Esophagus squamous epithelium (tissue), 5 donors: ENCODE measurements around the gene CA10. TPM values are rescaled to one million over a fixed set of nuclear protein-coding genes. Genes with fewer than 3 reads are reported as not detected.

ENCODE experiments used
- DNase-seq: peaks from one replicate; lab custom pipeline; 2025; lab: John Stamatoyannopoulos, UW
- H3K27ac ChIP-seq, 4 donors: fragments of 200-600 bp; sonication (generic); one replicate each; pipeline ENCODE4 v1.5.1; 2016 to 2019; ENCODE audit warnings: mild to moderate bottlenecking in 1 of 4
- H3K27me3 ChIP-seq, 4 donors: fragments of 200-600 bp; sonication (generic); 1 replicate in 3 of 4; 2 replicates in 1 of 4; pipeline versions ENCODE4 v1.5.1 to v1.6.0; 2017 to 2021; ENCODE audit warnings: antibody characterized with exemption in 1 of 4
- H3K36me3 ChIP-seq, 3 donors: fragments of 200-600 bp; sonication (generic); one replicate each; pipeline ENCODE4 v1.5.1; 2016 to 2019
- H3K4me1 ChIP-seq, 3 donors: fragments of 200-600 bp; sonication (generic); one replicate each; pipeline ENCODE4 v1.5.1; 2017 to 2019
- H3K4me3 ChIP-seq, 4 donors: fragments of 200-600 bp; sonication (generic); 1 replicate in 3 of 4; 2 replicates in 1 of 4; pipeline ENCODE4 v1.5.1; 2016 to 2019; ENCODE audit warnings: mild to moderate bottlenecking in 2 of 4, moderate library complexity in 1 of 4
- H3K9me3 ChIP-seq, 3 donors: fragments of 200-600 bp; sonication (generic); one replicate each; pipeline ENCODE4 v1.5.1; 2016 to 2019
- CTCF ChIP-seq, 6 experiments: fragments of 450-650 bp in 4 of 6; fragments of 200-600 bp in 2 of 6; sonication (generic) in 2 of 6; IDR thresholded peaks; one replicate each; pipeline ENCODE4 v1.5.1; 2016 to 2019; ENCODE audit warnings: antibody characterized with exemption in 6 of 6, mild to moderate bottlenecking in 4 of 6, moderate library complexity in 4 of 6
- POLR2A ChIP-seq, 4 donors: fragments of 450-650 bp; IDR thresholded peaks; one replicate each; pipeline ENCODE4 v1.6.1; 2017; ENCODE audit warnings: antibody characterized with exemption in 4 of 4, mild to moderate bottlenecking in 4 of 4, moderate library complexity in 3 of 4
- WGBS, 2 donors: methylation state at CpG; one replicate each; pipeline ENCODE4 v1.1.5; 2018; 5-methylcytosine and 5-hydroxymethylcytosine counted together
- intact Hi-C: fragments of 100-400 bp; cut with DNase I; formaldehyde crosslinking; loops from one replicate; pipeline ENCODE4 v1.15.0; 2022
- total RNA-seq, 4 donors: library from RNA; depleted of rRNA; stranded (reverse); fragments of >200 nt; gene quantifications; one replicate each; pipeline ENCODE4 v1.1.0, GENCODE V29; 2016
- donor health status: DM: yes; HTN: yes; CAD: no.

Gene CA10
- total RNA-seq, 4 donors from 2014 or later: 0.38 TPM; not detected in 3

- no peak for TF ChIP-seq CTCF (IDR thresholded peaks at IDR 0.05)
- TF ChIP-seq POLR2A (IDR thresholded peaks at IDR 0.05): no peak
- no peak for DNase-seq
These were observed 417.1 kb downstream of the CA10 start for GRCh38 chr17:51741458-51741857.

GRCh38 chr17:51740531-51740930, 418.0 kb downstream of the CA10 start:
- Histone ChIP-seq H3K4me1 (no peaks in the 10 kb centered on the region), H3K27ac (no peak overlapping the region), H3K9me3 (no peaks in the 10 kb centered on the region), H3K27me3 (no peaks in the 10 kb centered on the region), H3K4me3 (no peak overlapping the region), H3K36me3 (no peaks in the 10 kb centered on the region)
- DNase-seq: no peak
- WGBS, 2 donors: 56 to 66% methylated on average over 5 of the region's 5 CpGs
- intact Hi-C loops: no loop called here
- no peak for TF ChIP-seq CTCF (IDR thresholded peaks at IDR 0.05)
- no peak for TF ChIP-seq POLR2A (IDR thresholded peaks at IDR 0.05)

More at GRCh38 chr17:51741458-51741857, 417.1 kb downstream of the CA10 start:
- H3K27me3 ChIP-seq: no peaks in the 10 kb centered on the region
- intact Hi-C loops: no loop called here
- H3K27ac ChIP-seq: no peak overlapping the region
- H3K4me1 ChIP-seq: no peaks in the 10 kb centered on the region
- H3K9me3 ChIP-seq: no peaks in the 10 kb centered on the region
- H3K36me3 ChIP-seq: no peaks in the 10 kb centered on the region
- no peak overlapping the region for H3K4me3 ChIP-seq

- Histone ChIP-seq H3K4me3 (no peak overlapping the region), H3K4me1 (no peaks in the 10 kb centered on the region), H3K36me3 (no peaks in the 10 kb centered on the region), H3K27ac (no peak overlapping the region), H3K27me3 (no peaks in the 10 kb centered on the region), H3K9me3 (no peaks in the 10 kb centered on the region)
- DNase-seq: no peak
- TF ChIP-seq CTCF (IDR thresholded peaks at IDR 0.05): no peak
- no peak for TF ChIP-seq POLR2A (IDR thresholded peaks at IDR 0.05)
- WGBS, 2 donors: 71 to 72% methylated on average over 6 of the region's 6 CpGs
- intact Hi-C loops: no loop called here
These were observed 419.1 kb downstream of the CA10 start for GRCh38 chr17:51739245-51739886.

GRCh38 chr17:51736356-51736755, 422.2 kb downstream of the CA10 start:
- 72 to 89% methylated on average over 2 of the region's 2 CpGs for WGBS, 2 donors
- Histone ChIP-seq H3K9me3 (no peaks in the 10 kb centered on the region), H3K27me3 (no peaks in the 10 kb centered on the region), H3K36me3 (no peaks in the 10 kb centered on the region), H3K27ac (no peak overlapping the region), H3K4me1 (no peaks in the 10 kb centered on the region), H3K4me3 (no peak overlapping the region)
- intact Hi-C loops: no loop called here
- no peak for TF ChIP-seq POLR2A (IDR thresholded peaks at IDR 0.05)
- TF ChIP-seq CTCF (IDR thresholded peaks at IDR 0.05): no peak
- DNase-seq: no peak

GRCh38 chr17:51734976-51735375, 423.5 kb downstream of the CA10 start:
- no peaks in the 10 kb centered on the region for H3K4me1 ChIP-seq
- DNase-seq: no peak
- TF ChIP-seq CTCF (IDR thresholded peaks at IDR 0.05): no peak
- TF ChIP-seq POLR2A (IDR thresholded peaks at IDR 0.05): no peak
- H3K27ac ChIP-seq: no peak overlapping the region
- no peaks in the 10 kb centered on the region for H3K27me3 ChIP-seq
- intact Hi-C loops: no loop called here
- no peak overlapping the region for H3K4me3 ChIP-seq
- WGBS, 2 donors: 89 to 94% methylated on average over 2 of the region's 2 CpGs
- H3K9me3 ChIP-seq: no peaks in the 10 kb centered on the region
- no peaks in the 10 kb centered on the region for H3K36me3 ChIP-seq
